Myometrial cell (primary cell): Measurements from ENCODE around the gene PACC1. TPM values are rescaled to one million over a fixed set of nuclear protein-coding genes. Genes with fewer than 3 reads are reported as not detected.

ENCODE experiments used
- total RNA-seq: library from RNA; depleted of rRNA; stranded (reverse); fragments of >200 nt; gene quantifications from 2 replicates; pipeline ENCODE4 v1.2.3, GENCODE V29; 2015

Gene PACC1
- 6.1 and 7.3 TPM in 2 replicates for total RNA-seq

GRCh38 chr1:212414328-212415106, at the start of gene PACC1:
PACC1 (minus strand) TSS chr1:212414886; CDS start chr1:212414757, 129 bp downstream.

GRCh38 chr1:212432661-212433576, 18.2 kb upstream of the PACC1 start, which contains the start of gene NENF:
NENF (plus strand) TSS chr1:212432920; CDS start chr1:212432944, 24 bp downstream.

Other genes starting within 250 kb of the PACC1 start
- gene PPP2R5A, start 129.5 kb downstream of the PACC1 start, total RNA-seq = 29.4 and 34.0 TPM in 2 replicates
- gene NENF, start 18.0 kb upstream of the PACC1 start, total RNA-seq = 37.8 and 58.8 TPM in 2 replicates
- 1.9 and 3.2 TPM in 2 replicates for gene ATF3, start 193.9 kb upstream of the PACC1 start, total RNA-seq